H9 (cell line): Measurements from ENCODE around the gene ASPSCR1. TPM values are rescaled to one million over a fixed set of nuclear protein-coding genes. Genes with fewer than 3 reads are reported as not detected.

Source experiments
- DNase-seq: peaks from one replicate; pipeline ENCODE4 v3.0.0-alpha.2; 2017
- H2AFZ ChIP-seq: one replicate; pipeline ENCODE4 v1.6.1; 2013; ENCODE audit warnings: mild to moderate bottlenecking, low read length, control low read depth, moderate library complexity
- H2AK5ac ChIP-seq: 2 replicates; pipeline ENCODE4 v1.6.1; 2013; ENCODE audit warnings: low read length, control low read depth, mixed read lengths; ENCODE audit not compliant: insufficient read length
- H2BK120ac ChIP-seq: one replicate; pipeline ENCODE4 v1.6.1; 2013; ENCODE audit warnings: low read depth, mild to moderate bottlenecking, low read length, control low read depth, inconsistent platforms; ENCODE audit not compliant: poor library complexity, severe bottlenecking
- H2BK12ac ChIP-seq: 2 replicates; pipeline ENCODE4 v1.6.1; 2013; ENCODE audit warnings: low read length, control low read depth, mixed read lengths, low read depth; ENCODE audit not compliant: insufficient read length
- H2BK15ac ChIP-seq: 2 replicates; pipeline ENCODE4 v1.6.1; 2013; ENCODE audit warnings: low read depth, low read length, control low read depth
- H2BK20ac ChIP-seq: one replicate; pipeline ENCODE4 v1.6.1; 2013; ENCODE audit warnings: low read depth, mild to moderate bottlenecking, low read length, control low read depth, inconsistent platforms; ENCODE audit not compliant: poor library complexity, severe bottlenecking
- H2BK5ac ChIP-seq: 2 replicates; pipeline ENCODE4 v1.6.1; 2013; ENCODE audit warnings: low read length, control low read depth, mixed read lengths; ENCODE audit not compliant: insufficient read length
- H3K14ac ChIP-seq: 2 replicates; pipeline ENCODE4 v1.6.1; 2013; ENCODE audit warnings: low read length, control low read depth; ENCODE audit not compliant: insufficient read depth
- H3K18ac ChIP-seq: 2 replicates; pipeline ENCODE4 v1.6.1; 2013; ENCODE audit warnings: low read depth, mild to moderate bottlenecking, mixed read lengths, low read length, control low read depth; ENCODE audit not compliant: insufficient read length
- H3K23ac ChIP-seq: 2 replicates; pipeline ENCODE4 v1.6.1; 2013; ENCODE audit warnings: low read length, control low read depth, mixed read lengths, low read depth; ENCODE audit not compliant: insufficient read length
- H3K23me2 ChIP-seq: 2 replicates; pipeline ENCODE4 v1.6.1; 2013; ENCODE audit warnings: low read depth, mild to moderate bottlenecking, mixed read lengths, low read length, control low read depth; ENCODE audit not compliant: insufficient read length, poor library complexity, severe bottlenecking
- H3K27ac ChIP-seq: 2 replicates; pipeline ENCODE4 v1.5.1; 2013; ENCODE audit warnings: low read length, control low read depth, mixed read lengths, low read depth; ENCODE audit not compliant: insufficient read length
- H3K27me3 ChIP-seq: 2 replicates; pipeline ENCODE4 v1.6.1; 2013; ENCODE audit warnings: low read length, control low read depth, inconsistent platforms; ENCODE audit not compliant: insufficient read depth
- H3K4ac ChIP-seq: 2 replicates; pipeline ENCODE4 v1.6.1; 2013; ENCODE audit warnings: low read depth, mild to moderate bottlenecking, control low read depth, inconsistent platforms, low read length, moderate library complexity
- H3K4me1 ChIP-seq: 2 replicates; pipeline ENCODE4 v1.6.1; 2013; ENCODE audit warnings: low read length, control low read depth, inconsistent platforms; ENCODE audit not compliant: insufficient read depth
- H3K4me2 ChIP-seq: 2 replicates; pipeline ENCODE4 v1.6.1; 2013; ENCODE audit warnings: low read length, control low read depth, mixed read lengths; ENCODE audit not compliant: insufficient read length, insufficient read depth
- H3K56ac ChIP-seq: 2 replicates; pipeline ENCODE4 v1.6.1; 2013; ENCODE audit warnings: low read depth, mild to moderate bottlenecking, mixed read lengths, low read length, control low read depth; ENCODE audit not compliant: insufficient read length
- H3K79me1 ChIP-seq: 2 replicates; pipeline ENCODE4 v1.6.1; 2013; ENCODE audit warnings: low read depth, mild to moderate bottlenecking, moderate library complexity, low read length, control low read depth, inconsistent platforms; ENCODE audit not compliant: insufficient read depth, poor library complexity, severe bottlenecking
- H3K79me2 ChIP-seq: 2 replicates; pipeline ENCODE4 v1.6.1; 2013; ENCODE audit warnings: low read length, control low read depth, inconsistent platforms; ENCODE audit not compliant: insufficient read depth
- H3K9ac ChIP-seq: 2 replicates; pipeline ENCODE4 v1.6.1; 2013; ENCODE audit warnings: low read length, control low read depth, mixed read lengths; ENCODE audit not compliant: insufficient read length; ENCODE audit errors: extremely low read depth
- H3K9me3 ChIP-seq: one replicate; pipeline ENCODE4 v1.6.1; 2013; ENCODE audit warnings: low read depth, low read length, inconsistent platforms; ENCODE audit not compliant: control insufficient read depth
- H3T11ph ChIP-seq: one replicate; pipeline ENCODE4 v1.6.1; 2013; ENCODE audit warnings: mild to moderate bottlenecking, low read length, control low read depth, inconsistent platforms
- H4K20me1 ChIP-seq: one replicate; pipeline ENCODE4 v1.6.1; 2013; ENCODE audit not compliant: control insufficient read depth, insufficient read length, insufficient read depth
- H4K5ac ChIP-seq: 2 replicates; pipeline ENCODE4 v1.6.1; 2013; ENCODE audit warnings: low read depth, mild to moderate bottlenecking, mixed read lengths, low read length, control low read depth; ENCODE audit not compliant: insufficient read length
- H4K8ac ChIP-seq: replicated peaks from 2 replicates; pipeline ENCODE4 v1.6.1; 2013; ENCODE audit warnings: low read length, control low read depth, mixed read lengths, low read depth; ENCODE audit not compliant: insufficient read length
- H4K91ac ChIP-seq: 2 replicates; pipeline ENCODE4 v1.6.1; 2013; ENCODE audit warnings: low read depth, mild to moderate bottlenecking, moderate library complexity, mixed read lengths, low read length, control low read depth; ENCODE audit not compliant: insufficient read length
- H3K27ac Mint-ChIP-seq, 3 experiments: 2 replicates in 2 of 3; 3 replicates in 1 of 3; pipeline ENCODE4 v1.8.0; 2020 to 2021; ENCODE audit warnings: mixed read lengths in 3 of 3, mild to moderate bottlenecking in 1 of 3, moderate library complexity in 1 of 3
- H3K27me3 Mint-ChIP-seq: 2 replicates; pipeline ENCODE4 v1.8.0; 2021; ENCODE audit warnings: low read depth, mild to moderate bottlenecking, moderate library complexity, mixed read lengths
- H3K36me3 Mint-ChIP-seq, 3 experiments: 2 replicates in 2 of 3; 3 replicates in 1 of 3; pipeline ENCODE4 v1.8.0; 2020 to 2021; ENCODE audit warnings: low read depth in 3 of 3, mixed read lengths in 3 of 3; ENCODE audit not compliant: insufficient read depth in 1 of 3
- H3K4me1 Mint-ChIP-seq, 2 experiments: 2 replicates each; pipeline ENCODE4 v1.8.0; 2020; ENCODE audit warnings: mixed read lengths in 2 of 2
- H3K4me3 Mint-ChIP-seq, 2 experiments: 2 replicates in 1 of 2; 3 replicates in 1 of 2; pipeline ENCODE4 v1.8.0; 2020 to 2021; ENCODE audit warnings: mild to moderate bottlenecking in 2 of 2, mixed read lengths in 2 of 2, moderate library complexity in 1 of 2
- H3K9me3 Mint-ChIP-seq, 2 experiments: 2 replicates in 1 of 2; 3 replicates in 1 of 2; pipeline ENCODE4 v1.8.0; 2020; ENCODE audit warnings: mild to moderate bottlenecking in 2 of 2, mixed read lengths in 2 of 2, moderate library complexity in 1 of 2
- WGBS: extraction: QIAGEN DNeasy Blood & Tissue Kit; methylation state at CpG from one replicate; pipeline ENCODE4 v1.1.7; 2013; ENCODE audit warnings: missing lambda C conversion rate, low lambda C conversion rate, mixed read lengths; ENCODE audit not compliant: insufficient read length; ENCODE audit errors: extremely low coverage; 5-methylcytosine and 5-hydroxymethylcytosine counted together
- total RNA-seq: library from RNA; stranded (reverse); gene quantifications from 2 replicates; pipeline ENCODE4 v1.2.1, GENCODE V29; 2021
- TF ChIP-seq, protein P1 (sequence below): fragments of 200-600 bp; sonication (generic); conservative IDR thresholded peaks from 3 replicates; pipeline ENCODE4 v1.8.0; 2021; ENCODE audit warnings: antibody characterized with exemption, mild to moderate bottlenecking

The ASPSCR1 gene
- total RNA-seq, 1 experiment from 2014 or later, result 50.9 TPM

DNA sequence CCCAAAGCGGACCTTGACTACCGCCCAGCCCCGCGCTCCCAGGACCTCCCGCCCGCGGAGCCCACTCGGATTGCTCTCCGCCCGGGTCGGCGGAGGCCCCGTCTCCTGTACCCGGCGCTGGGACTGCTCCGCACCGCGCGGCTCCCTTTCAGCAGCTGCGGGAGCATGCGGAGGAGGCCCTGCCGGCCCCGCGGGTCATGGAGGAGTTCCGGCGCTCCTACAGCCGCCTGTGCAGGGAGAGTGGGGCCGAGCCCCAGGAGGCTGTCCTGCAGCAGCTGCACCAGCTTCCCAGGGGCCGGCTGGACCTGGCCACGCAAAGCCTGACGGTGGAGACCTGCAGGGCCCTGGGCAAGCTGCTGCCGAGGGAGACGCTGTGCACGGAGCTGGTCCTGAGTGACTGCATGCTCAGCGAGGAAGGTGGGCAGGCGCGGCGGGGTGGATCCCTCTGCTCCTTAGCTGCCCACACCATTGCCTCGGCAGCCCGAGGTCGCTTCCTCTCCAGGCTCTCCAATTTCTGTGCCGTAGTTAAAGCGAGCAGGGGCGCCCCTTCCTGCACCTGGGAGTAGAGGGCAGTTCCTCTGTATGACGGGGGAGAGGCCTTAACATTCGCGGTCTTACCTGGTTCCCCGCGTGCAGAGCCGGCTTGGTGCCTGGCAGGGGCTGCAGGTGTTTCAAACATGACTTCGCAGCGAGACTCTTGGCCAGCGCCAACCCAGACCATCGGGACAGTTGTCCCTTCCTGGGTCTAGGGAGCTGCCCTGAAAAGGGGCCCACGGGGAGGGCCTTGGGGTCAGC is 46.2 kb downstream of the ASPSCR1 start:
- no peak overlapping the region for H2BK15ac ChIP-seq
- Mint-ChIP-seq H3K9me3 (peaks cover 0 to 2% of the 10 kb centered on the region in 2 experiments; a peak in 1 of 5 replicates), H3K27ac (no peak overlapping the region), H3K27me3 (no peaks in the 10 kb centered on the region; the same call in none of the 2 replicates), H3K4me3 (peak overlapping the region; percentile 79 to 85), H3K4me1 (peaks cover 7 to 16% of the 10 kb centered on the region in 2 experiments), H3K36me3 (peaks cover 3 to 8% (median 4%) of the 10 kb centered on the region in 3 experiments; a peak in 5 of 7 replicates)
- no peak overlapping the region for H3K56ac ChIP-seq
- H3K14ac ChIP-seq, result no peak overlapping the region; the same call in 1 of the 2 replicates
- H4K8ac ChIP-seq, result no peak overlapping the region
- H2BK5ac ChIP-seq, result no peak overlapping the region
- no peak overlapping the region for H2BK12ac ChIP-seq
- H3K9ac ChIP-seq, result no peak overlapping the region
- H4K91ac ChIP-seq, result no peak overlapping the region
- H3K4ac ChIP-seq, result no peak overlapping the region
- no peak overlapping the region for H2BK120ac ChIP-seq
- H3K27me3 ChIP-seq, result no peaks in the 10 kb centered on the region
- H2BK20ac ChIP-seq, result no peak overlapping the region
- no peaks in the 10 kb centered on the region for H3K4me1 ChIP-seq
- no peaks in the 10 kb centered on the region for H3K9me3 ChIP-seq
- H3K79me2 ChIP-seq, result no peaks in the 10 kb centered on the region
- H4K5ac ChIP-seq, result no peak overlapping the region
- peaks cover 5% of the 10 kb centered on the region for H3K79me1 ChIP-seq
- no peak for DNase-seq
- WGBS, result no CpG with 5 or more reads among the region's 55 CpGs
- no peaks in the 10 kb centered on the region for H4K20me1 ChIP-seq
- no peak overlapping the region for H2AK5ac ChIP-seq
- H3T11ph ChIP-seq, result no peak overlapping the region
- no peak overlapping the region for H2AFZ ChIP-seq
- TF ChIP-seq, protein P1, sequence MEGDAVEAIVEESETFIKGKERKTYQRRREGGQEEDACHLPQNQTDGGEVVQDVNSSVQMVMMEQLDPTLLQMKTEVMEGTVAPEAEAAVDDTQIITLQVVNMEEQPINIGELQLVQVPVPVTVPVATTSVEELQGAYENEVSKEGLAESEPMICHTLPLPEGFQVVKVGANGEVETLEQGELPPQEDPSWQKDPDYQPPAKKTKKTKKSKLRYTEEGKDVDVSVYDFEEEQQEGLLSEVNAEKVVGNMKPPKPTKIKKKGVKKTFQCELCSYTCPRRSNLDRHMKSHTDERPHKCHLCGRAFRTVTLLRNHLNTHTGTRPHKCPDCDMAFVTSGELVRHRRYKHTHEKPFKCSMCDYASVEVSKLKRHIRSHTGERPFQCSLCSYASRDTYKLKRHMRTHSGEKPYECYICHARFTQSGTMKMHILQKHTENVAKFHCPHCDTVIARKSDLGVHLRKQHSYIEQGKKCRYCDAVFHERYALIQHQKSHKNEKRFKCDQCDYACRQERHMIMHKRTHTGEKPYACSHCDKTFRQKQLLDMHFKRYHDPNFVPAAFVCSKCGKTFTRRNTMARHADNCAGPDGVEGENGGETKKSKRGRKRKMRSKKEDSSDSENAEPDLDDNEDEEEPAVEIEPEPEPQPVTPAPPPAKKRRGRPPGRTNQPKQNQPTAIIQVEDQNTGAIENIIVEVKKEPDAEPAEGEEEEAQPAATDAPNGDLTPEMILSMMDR, result no peak
- no peak overlapping the region for H3K23ac ChIP-seq
- H3K27ac ChIP-seq, result no peak overlapping the region
- peak overlapping the region; percentile 52 for H3K4me2 ChIP-seq
- peaks cover 5% of the 10 kb centered on the region for H3K23me2 ChIP-seq
- H3K18ac ChIP-seq, result no peak overlapping the region
